GM21825 (cell line): Measurements from ENCODE around the gene PML.

Experiments used
- ATAC-seq: cut with Tn5 transposase; IDR thresholded peaks from one replicate; pipeline ENCODE4 v1.9.1; 2021; ENCODE audit warnings: mild to moderate bottlenecking, moderate library complexity; ENCODE audit not compliant: unreplicated experiment

The PML gene

DNA sequence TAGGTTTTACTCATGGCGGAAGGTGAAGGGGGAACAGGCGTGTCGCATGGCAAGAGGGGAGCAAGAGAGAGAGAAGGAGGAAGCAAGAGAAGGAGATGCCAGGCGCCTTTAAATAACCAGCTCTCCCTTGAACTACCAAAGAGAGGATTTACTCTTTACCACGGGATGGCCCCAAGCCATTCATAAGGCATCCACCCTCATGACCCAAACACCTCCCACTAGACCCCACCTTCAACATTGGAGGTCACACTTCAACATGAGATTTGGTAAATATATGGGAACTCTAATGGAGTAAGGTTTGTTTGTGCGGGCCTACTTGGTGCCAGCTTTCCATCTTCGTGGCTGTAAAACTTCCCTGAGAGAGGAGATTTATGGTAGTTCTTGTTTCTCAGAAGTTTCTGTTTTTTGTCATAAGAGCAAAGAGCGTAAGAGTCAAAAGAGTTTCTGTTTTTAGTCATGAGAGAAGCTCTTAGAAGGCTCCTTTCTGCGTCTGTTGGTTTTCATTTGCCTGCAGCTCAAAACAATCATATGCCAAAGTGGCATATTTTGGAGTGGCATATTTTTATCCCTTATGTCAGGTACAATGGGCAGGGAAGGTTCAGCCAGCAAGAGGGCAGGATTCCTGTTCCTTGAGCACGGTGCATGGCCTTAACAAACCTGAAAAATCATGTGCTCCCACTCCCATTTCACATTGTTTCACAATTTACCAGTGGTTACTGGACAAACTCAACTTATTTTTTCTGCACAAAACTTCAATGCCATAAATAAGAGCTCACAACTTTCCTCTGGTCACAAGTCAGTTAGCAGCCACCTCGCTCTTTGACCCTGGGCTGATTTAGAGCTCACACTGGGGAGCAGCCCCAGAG lies 12.5 kb downstream of the PML start:
- ATAC-seq = no peak

DNA sequence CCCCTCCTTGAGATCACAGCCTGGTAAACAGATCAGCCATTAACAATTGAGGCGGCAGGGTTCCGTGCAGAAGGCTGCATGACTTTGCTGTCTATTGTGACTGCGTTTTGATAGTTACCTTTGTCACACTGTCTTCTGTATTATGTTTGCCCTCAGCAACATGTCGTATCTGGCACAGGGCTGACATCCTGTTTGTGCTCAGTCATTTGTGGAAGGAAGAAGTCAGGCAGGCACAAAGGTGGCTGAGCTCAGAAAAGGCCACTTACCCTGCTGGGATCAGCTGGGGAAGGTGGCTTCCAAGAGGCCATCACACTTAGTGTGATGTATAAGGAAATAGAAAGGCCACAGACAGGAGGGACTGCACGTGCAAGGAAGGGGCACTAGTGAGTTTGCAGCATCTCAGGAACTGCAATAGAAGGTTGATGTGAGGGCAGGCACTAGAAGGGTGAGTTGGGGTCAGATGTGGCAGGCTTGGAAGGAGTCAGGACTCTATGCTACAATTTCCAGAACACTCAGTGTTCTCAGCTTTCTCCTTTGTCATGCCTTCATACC lies 13.4 kb downstream of the PML start:
- no peak for ATAC-seq

DNA sequence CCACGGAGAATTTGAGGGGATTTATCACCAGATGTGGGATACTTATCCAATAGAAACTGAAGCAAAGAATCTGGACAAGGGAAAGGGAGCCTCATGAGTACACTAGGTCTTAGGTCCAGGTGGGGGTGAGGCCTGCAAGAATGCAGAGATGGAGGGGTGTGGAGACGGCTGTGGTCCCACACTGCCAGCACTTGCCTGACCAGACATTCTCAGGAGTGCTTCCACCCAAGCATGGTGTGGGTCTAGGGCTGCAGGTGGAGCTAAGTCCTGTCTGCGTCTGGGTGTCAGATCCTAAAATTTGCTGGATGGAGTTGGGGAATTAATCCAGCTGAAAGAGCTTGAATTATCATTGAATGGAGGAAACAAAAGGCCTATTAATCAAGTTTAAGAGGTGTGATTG lies 14.4 kb downstream of the PML start:
- no peak for ATAC-seq

DNA sequence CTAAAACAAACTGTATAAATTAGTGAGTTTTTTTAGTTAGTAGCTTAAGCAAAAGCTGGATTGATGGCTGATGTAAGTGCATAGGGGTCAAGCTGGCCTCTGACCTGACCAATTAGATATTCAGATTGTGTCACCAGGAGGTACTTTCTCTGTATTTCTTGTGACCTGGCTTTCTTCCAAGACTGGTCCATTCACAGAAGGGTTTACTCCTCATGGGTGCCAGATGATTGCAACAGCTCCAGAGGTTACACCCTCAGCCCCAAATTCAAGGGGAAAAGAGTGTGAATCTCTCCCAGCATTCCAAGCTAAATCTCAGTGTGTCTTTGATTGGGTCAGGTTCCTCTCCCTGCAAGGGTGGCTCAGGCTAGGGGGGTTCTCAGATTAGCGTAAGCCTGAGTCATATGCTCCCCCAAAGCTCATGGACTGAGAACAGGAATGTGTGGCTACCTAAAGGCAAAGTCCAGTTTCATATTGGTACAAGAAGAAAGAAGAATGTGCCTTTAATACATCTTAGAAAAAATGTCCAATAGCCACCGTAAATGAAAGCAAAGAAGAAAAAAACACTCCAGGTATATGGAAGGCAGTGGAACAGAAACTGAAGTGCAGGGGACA lies 16.5 kb downstream of the PML start:
- no peak for ATAC-seq

DNA sequence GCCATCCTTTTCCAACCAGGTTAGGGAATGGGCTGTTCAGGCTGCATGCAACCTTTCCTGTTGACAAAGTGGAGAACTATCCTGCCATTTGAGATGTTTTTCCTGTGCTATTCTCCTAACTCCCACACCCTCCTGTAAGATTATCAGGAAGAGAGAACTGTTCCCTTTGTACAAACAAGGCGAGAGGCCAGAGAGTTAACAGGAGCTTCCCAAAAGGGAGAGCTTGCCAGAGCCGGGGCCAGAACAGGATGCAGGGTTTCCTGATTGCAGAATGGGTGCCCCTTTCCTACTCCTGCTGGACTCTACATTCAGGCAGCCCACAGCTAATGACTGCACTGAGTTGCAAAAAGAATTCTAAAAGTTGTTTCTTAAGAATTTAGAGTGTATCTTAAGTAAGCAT lies 17.1 kb downstream of the PML start:
- ATAC-seq = no peak

DNA sequence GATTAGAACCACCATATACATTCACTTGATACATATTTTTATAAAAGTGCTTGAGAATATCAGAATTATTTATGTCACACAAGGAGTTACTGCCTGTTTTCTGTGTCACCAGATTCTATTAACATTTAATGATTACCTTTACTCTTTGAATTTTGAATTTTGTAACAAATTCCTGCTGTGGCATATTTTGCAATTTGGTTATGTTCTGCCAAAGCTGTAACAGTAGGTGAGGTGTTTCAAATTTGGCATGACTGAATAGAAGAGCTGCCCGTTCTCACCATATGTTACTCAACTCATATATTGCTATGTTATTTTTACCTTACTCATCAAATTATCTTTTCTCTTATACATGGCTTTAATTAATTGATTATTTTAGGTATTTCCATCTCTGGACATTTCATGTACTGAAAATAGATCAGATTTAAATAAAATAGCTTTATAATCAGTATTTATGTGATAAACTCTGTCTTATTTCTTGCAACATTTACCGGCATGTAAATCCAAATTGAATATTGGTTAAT lies 18.9 kb downstream of the PML start:
- ATAC-seq = no peak

DNA sequence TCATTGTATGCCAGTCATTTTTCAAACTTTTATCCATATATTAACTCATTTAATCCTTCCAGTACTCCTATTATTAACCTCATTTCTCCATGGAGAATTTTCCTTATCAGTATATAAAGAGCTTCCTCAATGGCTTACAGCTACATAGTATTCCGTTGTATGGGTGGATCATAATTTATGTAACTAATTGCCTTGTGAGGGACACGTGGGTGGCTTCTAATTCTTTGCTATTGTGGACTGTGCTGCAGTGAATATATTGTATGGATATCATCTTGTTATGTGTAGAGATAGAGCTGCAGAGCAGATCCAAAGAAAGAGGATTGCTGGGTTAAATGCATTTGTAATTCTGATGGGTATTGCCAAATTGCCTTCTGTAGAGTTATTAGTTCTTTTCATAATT lies 25.2 kb downstream of the PML start:
- ATAC-seq = no peak

DNA sequence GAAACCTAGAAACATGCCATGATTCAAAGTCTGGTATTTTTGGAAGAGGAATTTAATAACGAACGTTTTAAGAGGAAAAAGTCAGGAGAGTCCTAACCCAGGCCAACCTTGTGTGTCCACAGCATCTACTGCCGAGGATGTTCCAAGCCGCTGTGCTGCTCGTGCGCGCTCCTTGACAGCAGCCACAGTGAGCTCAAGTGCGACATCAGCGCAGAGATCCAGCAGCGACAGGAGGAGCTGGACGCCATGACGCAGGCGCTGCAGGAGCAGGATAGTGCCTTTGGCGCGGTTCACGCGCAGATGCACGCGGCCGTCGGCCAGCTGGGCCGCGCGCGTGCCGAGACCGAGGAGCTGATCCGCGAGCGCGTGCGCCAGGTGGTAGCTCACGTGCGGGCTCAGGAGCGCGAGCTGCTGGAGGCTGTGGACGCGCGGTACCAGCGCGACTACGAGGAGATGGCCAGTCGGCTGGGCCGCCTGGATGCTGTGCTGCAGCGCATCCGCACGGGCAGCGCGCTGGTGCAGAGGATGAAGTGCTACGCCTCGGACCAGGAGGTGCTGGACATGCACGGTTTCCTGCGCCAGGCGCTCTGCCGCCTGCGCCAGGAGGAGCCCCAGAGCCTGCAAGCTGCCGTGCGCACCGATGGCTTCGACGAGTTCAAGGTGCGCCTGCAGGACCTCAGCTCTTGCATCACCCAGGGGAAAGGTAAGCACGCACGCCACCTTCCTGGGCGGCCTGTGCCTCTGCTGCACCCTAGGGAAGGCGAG lies 28.4 kb downstream of the PML start:
- ATAC-seq = no peak

DNA sequence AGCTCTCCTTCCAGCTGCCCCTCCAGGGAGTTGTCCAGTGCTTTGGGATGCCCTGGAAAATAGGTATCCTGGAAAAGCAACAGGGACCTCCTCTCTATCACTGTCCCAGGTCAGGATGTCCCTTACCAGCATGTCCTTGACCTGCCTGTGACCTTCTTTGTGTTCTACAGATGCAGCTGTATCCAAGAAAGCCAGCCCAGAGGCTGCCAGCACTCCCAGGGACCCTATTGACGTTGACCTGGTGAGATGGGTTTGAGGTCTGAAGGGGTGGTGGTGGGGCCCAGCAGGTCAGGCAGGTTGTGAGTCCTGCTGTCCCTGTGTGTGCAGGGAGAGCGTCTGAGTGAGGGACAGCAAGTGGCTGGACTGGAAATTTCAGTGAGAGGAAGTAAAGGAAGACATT lies 30.2 kb downstream of the PML start:
- no peak for ATAC-seq

DNA sequence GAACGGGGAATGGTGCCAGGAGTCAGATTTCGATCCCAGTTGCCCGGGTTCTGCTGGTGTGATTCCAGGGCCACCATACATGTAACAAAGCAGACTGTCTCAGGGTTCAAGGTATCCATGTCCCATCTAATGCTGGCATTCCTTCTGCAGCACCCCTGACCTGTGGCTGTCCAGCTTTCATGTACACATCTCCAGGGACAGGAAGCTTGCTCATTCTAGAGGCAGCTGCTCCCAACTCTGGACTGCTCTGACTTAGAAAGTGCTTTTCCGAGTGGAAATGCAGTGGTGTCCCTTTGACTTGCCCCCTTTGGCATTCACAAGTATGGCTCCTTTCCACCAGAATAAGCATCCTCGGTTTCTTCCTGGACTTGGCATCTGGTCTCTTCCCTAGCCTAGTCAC lies 30.9 kb downstream of the PML start:
- no peak for ATAC-seq

DNA sequence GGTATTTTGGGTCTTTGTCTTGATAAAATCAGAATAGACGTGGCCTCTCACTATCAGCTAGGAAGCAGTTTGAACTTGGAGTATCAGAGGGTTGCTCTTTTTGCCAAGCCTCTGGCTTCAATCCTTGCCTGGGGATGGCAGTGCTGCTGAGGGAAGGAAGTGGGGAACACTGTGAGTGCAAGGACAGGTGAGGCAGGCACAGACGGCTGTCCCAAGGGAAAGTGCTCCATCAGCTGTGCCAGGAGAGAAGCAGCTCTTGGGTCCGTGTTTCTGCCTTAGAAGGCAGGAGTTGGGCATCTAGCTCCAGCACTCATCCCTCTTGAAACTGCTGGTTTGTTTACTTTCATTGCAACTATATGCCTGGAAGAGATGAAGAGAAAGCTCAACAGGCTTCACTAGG lies 33.2 kb downstream of the PML start:
- no peak for ATAC-seq

DNA sequence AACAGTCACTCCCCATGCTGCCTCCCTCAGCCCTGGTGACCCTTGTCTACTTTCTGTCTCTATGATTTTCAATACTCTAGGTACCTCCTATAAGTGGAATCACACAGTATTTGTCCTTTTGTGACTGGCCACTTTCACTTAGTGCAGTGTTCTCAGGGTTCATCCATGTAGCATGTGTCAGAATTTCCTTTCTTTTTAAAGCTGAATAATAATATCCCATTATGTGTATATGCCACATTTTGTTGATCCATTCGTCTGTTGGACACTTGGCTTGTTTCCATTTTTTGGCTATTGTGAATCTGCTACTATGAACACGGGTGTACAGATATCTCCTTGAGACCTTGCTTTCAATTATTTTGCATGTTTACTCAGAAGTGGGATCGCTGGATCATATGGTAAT lies 34.1 kb downstream of the PML start:
- no peak for ATAC-seq

DNA sequence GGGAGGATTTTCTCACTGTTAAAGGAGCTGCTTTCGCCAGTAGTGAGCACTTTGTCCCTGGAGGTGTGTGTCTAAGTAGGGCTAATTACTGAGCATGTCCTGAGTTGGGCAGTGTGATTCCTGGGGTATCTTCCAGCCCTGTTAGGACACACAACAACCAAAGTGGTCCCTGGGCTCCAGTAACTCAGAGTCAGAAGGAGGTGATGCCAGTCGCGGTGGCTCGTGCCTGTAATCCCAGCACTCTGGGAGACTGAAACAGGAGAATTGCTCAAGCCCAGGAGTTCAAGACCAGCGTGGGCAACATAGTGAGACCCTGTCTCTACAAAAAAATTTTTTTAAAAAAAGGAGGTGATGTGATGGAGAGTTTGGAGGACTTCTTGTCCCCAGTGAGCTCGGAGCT lies 37.5 kb downstream of the PML start:
- ATAC-seq = no peak

DNA sequence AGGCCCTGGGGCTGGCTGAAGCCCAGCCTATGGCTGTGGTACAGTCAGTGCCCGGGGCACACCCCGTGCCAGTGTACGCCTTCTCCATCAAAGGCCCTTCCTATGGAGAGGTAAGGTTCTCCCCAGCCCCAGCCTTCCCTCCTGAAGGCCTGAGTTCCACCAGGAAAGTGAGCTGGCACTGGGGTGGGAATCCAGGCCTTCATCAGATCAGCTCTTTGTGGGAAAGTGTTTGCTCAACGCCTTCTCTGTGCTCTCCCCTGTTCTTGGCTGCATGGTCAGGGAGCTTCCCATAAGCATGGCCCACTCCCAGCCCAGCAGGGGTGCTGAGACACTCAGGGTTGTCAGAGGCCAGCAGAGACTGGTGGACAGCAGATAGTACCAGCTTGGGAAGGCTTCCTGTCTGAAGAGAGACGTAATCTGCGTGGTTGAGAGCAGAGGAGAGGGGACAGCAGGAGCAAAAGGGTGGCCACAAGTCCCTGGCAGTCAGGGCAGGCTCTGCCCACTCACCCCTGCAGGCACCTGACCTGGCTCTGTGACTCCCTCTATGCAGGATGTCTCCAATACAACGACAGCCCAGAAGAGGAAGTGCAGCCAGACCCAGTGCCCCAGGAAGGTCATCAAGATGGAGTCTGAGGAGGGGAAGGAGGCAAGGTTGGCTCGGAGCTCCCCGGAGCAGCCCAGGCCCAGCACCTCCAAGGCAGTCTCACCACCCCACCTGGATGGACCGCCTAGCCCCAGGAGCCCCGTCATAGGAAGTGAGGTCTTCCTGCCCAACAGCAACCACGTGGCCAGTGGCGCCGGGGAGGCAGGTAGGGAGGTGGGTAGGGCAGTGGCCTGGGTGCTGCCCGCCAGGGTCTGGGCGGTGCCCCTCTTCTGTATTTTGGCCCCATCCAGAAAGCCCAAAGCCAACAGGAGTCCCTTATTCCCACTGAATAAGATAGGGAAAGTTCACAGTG lies 38.4 kb downstream of the PML start:
- ATAC-seq = no peak

DNA sequence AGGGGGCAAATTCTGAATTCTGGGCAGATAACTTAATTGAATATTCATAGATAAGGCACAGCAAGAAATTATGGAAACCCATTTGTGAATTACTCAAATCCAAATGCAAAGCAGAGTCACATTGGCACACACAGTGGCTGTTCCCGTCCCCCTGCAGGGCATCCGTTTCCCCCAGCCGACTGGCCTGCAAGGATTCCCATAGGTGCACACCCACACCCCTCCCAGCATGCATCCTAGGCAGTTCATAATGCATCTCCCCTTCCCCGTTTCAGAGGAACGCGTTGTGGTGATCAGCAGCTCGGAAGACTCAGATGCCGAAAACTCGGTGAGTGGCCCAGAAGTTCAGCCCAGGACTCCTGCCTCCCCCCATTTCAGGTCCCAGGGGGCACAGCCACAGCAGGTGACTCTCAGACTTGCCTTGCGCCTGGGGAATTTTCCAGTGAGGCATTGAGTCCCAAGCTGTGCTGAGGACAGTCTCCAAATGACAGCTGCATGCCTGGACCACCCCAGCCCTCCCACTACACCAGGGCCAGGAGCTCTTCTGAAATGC lies 39.8 kb downstream of the PML start:
- ATAC-seq = no peak

DNA sequence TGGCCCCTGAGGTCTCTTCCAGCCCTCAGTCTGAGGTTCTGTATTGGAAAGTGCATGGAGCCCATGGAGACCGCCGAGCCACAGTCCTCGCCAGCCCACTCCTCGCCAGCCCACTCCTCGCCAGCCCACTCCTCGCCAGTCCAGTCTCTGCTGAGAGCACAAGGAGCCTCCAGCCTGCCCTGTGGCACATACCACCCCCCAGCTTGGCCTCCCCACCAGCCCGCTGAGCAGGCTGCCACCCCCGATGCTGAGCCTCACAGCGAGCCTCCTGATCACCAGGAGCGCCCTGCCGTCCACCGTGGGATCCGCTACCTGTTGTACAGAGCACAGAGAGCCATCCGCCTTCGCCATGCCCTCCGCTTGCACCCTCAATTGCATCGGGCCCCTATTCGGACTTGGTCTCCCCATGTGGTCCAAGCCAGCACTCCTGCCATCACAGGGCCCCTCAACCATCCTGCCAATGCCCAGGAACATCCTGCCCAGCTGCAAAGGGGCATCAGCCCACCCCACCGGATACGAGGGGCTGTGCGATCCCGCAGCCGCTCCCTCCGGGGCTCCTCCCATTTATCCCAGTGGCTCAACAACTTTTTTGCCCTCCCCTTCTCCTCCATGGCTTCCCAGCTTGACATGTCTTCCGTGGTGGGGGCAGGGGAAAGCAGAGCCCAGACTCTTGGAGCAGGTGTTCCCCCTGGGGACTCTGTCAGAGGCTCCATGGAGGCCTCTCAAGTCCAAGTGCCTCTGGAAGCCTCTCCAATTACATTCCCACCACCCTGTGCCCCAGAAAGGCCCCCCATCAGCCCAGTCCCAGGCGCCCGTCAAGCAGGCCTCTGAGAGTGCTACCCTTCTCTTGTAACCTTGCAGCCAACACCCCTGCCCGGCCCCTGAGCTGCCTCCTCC lies 40.9 kb downstream of the PML start:
- no peak for ATAC-seq

DNA sequence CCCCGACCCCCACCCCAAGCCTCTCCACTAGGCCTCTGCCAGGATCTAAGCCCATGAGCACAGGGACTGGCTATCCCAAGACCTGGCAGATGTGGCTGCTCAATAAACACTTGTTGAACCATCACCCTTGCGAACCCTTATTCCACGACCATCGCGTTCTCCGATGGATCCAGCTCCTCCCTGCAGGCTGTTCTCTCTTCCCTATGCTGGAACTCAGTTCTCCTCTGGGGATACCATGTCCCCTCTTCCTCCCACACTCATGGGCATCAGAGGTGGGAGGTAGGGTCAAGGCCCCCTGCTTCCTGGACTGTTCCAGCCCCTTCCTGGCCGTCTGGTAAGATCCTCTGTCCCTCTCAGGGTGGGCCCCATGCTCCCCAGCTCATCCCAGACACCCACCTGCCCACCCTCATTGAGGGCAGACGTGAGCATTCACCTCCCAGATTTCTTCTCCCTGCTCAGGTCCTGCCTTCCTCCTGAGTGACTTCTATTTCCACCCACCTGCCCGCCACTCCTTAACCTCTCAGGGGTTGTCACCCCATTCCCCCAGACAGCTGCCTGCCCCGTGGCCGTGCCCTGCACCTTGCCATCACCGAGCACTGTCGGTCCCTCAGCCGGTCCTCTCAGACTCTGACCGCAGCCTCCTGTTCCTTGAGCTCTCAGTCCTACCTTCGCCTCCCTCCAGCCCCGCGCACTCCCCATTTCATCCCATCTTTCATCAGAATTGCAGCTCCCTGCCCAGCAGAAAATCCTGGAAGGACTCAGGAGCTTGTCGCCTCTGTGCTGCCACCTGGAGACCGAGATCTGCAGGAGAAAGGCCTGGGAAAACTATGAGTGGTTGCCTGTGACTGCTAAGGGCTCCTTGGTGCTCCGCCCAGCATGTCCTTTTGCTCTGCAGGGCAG lies 42.0 kb downstream of the PML start:
- no peak for ATAC-seq
